ENCODE data around the gene OR51S1.
"Not testable (repeated sequence)": the region's sequence is repeated elsewhere in the genome, so short reads cannot be mapped to it uniquely, and the experiment has no call there.

GRCh38 chr11:4854286-4854685 lies 5.3 kb upstream of the OR51S1 start:
- not testable (repeated sequence) for TF ChIP-seq POLR2A, TAF1 (IDR thresholded peaks at IDR 0.05; ENCODE audit: low read depth, low read length)

All from GM12891 (cell line).